Mammary epithelial cell (primary cell): ENCODE measurements around the gene ITPRIPL1.

ENCODE experiments used
- EZH2 ChIP-seq: IDR thresholded peaks from 2 replicates; pipeline ENCODE4 v1.6.1; 2012; ENCODE audit warnings: low read length, inconsistent platforms, borderline replicate concordance
- TF ChIP-seq, protein P1 (sequence below), 2 donors: IDR thresholded peaks in 1 of 2; conservative IDR thresholded peaks in 1 of 2; 2 replicates each; pipeline ENCODE4 v1.5.1; 2011 to 2012; ENCODE audit warnings: inconsistent platforms in 2 of 2, low read length in 2 of 2, mild to moderate bottlenecking in 2 of 2, control low read depth in 1 of 2, low read depth in 1 of 2; ENCODE audit not compliant: insufficient read depth in 1 of 2; ENCODE audit errors: extremely low read depth in 1 of 2

DNA sequence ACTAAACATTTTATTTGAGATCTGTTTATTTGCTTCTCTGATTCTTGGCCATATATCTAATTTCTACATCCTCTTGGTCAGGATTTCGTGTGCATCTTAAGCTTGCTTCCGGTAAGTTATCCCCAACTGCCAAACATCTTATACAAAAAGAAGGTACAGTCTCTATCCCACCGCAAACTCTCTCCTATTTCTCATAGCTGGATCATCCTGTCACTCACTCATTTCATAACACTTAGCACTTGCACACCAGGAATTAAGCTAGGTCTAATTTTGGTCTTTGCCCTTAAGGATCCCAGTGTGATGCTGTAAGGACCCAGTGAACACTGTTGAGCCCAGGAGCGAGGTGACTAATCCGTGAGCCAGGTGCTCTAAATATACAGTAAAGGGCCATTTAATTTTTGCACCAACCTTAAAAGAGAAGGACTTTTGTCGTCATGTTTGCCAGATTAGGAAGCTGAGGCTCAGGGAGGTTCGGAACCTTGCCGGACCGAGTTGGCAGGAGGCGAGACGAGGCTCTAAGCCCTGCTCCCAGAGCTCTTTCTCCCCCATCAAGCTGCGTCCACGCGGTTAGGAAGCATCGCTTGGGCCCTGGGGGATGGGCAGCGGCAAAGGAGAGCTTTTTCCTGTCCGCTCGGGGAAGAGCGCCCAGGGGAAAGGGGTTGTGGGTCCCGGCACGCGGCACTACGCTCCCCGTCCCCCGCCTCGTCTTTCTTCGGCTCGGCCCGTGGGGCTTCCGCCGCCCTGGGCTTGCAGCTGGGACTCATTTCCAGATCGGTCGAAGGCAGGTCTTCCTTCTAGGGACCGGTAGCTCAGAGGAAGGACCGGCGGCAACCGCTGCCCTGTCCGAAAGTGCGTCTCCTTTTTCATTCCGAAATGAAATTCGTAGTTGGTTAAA lies 4.1 kb upstream of the ITPRIPL1 start:
- TF ChIP-seq, protein P1, sequence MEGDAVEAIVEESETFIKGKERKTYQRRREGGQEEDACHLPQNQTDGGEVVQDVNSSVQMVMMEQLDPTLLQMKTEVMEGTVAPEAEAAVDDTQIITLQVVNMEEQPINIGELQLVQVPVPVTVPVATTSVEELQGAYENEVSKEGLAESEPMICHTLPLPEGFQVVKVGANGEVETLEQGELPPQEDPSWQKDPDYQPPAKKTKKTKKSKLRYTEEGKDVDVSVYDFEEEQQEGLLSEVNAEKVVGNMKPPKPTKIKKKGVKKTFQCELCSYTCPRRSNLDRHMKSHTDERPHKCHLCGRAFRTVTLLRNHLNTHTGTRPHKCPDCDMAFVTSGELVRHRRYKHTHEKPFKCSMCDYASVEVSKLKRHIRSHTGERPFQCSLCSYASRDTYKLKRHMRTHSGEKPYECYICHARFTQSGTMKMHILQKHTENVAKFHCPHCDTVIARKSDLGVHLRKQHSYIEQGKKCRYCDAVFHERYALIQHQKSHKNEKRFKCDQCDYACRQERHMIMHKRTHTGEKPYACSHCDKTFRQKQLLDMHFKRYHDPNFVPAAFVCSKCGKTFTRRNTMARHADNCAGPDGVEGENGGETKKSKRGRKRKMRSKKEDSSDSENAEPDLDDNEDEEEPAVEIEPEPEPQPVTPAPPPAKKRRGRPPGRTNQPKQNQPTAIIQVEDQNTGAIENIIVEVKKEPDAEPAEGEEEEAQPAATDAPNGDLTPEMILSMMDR (conservative IDR thresholded peaks at IDR 0.05 in 1 of 2, IDR thresholded peaks at IDR 0.05 in 1 of 2; ENCODE audit: extremely low read depth in 1 of 2, insufficient read depth in 1 of 2, low read depth in 1 of 2, low read length in 2 of 2), result no peak
- no peak for TF ChIP-seq EZH2
